ENCODE results near the gene PDE9A.
"Not testable (repeated sequence)": the region's sequence is repeated elsewhere in the genome, so short reads cannot be mapped to it uniquely, and the experiment has no call there.

The PDE9A gene

DNA sequence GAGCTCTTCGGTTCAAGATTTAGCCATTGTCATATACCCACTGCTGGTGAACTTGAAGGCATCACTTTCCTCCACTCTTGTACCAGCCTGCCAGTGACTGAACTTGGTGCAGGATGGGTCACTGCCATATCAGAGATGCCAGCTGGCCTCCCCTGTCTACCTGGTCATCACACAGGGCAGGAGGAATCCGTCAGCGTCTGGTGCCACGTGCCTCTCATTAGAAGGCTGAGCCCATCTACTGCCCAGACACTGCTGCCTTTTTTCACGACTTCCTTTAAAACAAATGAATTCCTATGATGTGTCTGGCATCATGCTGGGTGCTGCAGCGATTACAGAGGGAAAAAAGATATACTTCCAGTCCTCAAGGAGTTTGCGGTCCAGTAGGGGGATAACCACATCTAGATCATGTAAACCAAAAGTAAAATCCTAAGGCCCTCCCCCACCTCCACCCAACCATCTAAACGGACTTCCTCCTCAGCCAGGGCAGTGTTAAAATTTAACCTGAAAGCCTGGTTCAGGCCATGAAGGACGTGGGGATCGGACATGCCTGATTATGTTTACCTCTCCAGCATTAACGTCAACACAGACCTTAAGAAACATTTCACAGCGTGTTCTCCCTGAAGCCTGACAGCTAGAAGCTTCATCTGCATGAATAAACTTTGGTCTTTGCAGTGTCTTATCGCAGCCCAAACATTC is 29.2 kb upstream of the PDE9A start:
- DNase-seq (ENCODE audit: low spot score), result no peak

GRCh38 chr21:42624936-42625335 is 28.5 kb upstream of the PDE9A start:
- no peak for DNase-seq (ENCODE audit: low spot score)

DNA sequence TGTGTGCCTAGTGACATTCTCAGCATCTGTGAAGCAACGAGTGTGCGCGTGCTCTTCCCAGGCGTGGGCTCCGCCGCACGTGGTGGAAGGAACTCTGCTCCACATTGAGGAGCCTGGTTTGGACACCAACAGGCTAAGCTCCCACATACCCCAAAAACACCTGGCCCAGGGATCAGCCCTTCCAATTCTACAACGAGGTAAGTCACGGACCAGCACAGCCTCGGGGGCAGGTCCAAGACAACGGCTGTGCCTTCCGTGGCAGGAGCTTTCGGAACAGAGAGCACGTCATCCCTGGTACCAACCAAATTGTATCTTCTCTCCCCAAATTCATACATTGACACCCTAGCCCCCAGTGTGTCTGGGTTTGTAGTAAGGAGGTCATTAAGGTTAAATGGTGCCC is 27.2 kb upstream of the PDE9A start:
- DNase-seq (ENCODE audit: low spot score), result no peak

DNA sequence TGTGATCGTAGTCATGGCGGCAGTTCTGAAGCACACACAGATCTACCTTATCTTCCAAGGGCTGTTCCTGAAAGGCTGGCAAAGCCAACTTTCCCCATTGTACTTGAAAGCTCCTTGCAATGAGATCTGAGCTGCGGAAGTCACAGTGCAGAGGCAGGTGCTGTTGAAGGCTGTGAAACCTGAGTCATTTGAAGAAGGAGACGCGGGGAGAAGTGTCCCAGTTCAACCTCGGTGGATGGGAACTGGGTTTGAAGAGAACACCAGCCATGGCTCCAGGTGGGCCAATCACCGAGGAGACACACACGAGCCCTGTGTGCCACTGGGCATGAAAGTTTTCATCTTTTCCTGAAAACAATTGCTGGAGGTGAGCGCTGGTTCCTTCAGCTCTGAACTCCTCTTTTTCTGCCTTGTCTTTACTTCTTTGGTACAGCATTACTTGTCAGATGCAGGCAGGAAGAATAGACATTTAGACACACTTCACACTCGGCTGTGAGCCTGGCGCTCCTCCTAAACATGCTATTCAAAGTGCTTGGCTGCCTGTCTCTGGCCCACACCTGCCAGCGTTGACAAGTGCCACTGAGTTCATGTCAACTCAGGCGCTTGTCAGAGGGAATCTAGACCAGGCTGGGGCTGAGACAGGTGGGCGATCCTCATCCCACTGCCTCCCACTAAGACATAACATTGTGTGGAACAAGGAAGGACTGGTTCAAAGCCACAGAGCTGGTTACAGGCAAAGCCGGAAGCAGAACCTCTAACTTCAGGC is 25.7 kb upstream of the PDE9A start:
- DNase-seq (ENCODE audit: low spot score), result no peak

- DNase-seq (ENCODE audit: low spot score), result not testable (repeated sequence)
These were observed 24.9 kb upstream of the PDE9A start for GRCh38 chr21:42628466-42629061.

DNA sequence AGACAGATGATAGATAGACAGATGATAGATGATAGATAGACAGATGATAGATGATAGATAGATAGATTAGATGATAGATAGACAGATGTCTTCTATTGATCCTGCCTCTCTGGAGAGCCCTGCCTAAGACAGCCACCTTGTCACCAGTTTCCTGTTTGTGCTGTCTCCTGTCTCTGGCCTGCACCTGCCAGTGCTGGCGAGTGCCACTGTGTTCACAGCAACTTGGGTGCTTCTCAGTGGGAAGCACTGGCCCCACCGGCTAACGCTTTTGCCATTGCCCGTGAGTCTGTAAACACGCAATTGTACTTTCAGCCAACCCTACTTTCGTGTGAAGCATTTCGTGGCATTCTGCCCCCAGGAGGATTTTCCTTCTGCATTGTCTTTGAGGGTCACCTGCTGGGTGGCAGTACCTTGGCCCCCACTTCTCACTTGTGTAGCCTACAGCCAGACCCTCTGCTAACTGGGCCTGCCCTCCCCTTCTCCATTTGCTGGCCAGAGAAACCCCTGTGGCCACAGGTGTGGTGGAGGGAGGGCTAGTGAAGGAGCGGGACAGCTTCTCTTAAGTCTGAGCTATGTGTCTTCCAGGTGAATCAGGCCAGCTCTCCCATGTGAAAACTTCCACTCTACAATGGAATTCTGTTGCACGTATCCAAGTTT is 23.4 kb upstream of the PDE9A start:
- no peak for DNase-seq (ENCODE audit: low spot score)

- no peak for DNase-seq (ENCODE audit: low spot score)
These were observed 22.8 kb upstream of the PDE9A start for GRCh38 chr21:42630626-42631025.

- no peak for DNase-seq (ENCODE audit: low spot score)
These were observed 22.3 kb upstream of the PDE9A start for GRCh38 chr21:42631142-42631541.

- DNase-seq (ENCODE audit: low spot score), result no peak
These were observed 21.1 kb upstream of the PDE9A start for GRCh38 chr21:42632336-42632751.

GRCh38 chr21:42632771-42633690 is 20.4 kb upstream of the PDE9A start:
- DNase-seq (ENCODE audit: low spot score), result no peak

DNA sequence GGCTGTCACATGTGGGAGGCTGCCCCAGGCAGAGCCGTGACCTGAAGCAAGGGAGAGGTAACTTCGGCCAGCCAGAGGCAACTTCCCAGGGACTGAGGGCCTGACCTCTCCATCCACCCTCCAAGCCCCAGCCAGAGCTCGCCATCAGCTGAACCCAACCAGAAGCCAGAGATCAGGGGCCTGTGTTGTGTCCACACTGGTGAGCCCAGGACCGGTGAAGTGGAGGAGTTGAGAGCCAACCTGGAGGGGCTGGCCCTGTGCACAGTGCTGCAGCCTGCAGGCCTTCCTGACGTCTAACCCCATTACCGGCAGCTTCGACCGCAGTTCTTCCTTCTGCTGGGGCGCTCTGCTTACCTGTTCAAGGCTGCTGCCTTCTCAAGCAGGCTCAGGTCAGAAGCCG is 19.6 kb upstream of the PDE9A start:
- no peak for DNase-seq (ENCODE audit: low spot score)

DNA sequence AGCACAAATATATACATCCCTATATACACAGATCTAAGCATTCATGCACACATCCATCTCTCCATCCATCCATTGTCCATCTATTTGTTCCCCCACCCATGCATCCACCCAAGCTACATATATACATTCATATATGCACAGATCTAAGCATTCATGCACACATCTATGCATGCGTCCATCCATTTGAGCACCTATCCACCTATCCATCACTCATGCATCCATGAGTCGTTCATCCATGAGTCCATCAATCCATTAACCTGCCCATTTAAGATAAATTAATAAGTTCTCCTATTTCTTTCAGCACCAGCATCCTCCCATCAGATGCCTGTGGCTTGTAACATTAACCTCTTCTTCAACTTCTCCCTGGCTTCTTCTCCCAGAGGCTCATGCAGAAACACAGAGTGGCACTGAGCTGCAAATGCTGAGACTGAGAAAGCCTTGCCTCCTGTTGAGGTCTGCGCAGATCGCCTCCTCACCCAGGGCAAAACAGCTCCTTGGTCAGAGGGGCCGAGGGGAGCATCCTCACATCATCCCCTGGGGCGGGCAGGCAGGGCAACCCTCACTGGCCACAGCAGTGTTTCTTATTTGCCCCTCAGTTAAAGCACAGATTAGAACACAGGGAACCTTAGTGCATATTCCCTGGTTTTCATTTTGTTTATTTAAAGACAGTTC is 17.4 kb upstream of the PDE9A start:
- no peak for DNase-seq (ENCODE audit: low spot score)

DNA sequence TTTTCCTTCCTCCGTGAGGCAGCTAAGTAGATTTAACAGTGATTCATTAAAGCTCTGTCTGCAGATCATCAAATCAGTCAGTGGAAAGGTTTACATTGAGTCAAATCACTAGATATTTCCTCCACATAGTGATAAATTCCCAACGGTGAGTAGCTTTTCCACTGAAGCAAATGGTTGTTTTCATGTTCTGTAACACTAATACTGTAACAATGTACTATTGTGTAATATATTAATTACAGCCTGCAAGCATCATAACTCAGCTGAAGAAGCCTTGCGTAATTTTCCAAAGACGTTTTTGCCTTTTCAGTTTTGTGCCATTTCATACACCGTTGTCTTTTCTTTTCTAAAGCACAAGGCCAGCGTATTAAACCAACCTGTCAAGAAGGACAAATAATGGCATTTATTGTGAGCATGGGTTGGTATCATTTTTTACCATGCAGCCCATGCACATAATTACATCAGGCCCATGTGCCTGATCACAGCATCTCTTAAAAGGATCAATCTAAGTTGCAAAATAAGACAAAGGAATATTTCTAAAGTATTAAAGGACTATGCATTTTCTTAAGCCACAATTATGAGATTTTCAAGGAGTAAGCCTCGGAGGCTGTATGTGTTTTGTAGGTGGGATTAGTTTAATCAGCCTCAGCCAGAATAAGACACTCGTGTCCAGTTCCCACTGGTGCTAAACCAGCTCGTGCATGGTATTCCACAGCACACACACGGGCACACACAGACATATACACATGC is 16.7 kb upstream of the PDE9A start:
- DNase-seq (ENCODE audit: low spot score), result no peak

DNA sequence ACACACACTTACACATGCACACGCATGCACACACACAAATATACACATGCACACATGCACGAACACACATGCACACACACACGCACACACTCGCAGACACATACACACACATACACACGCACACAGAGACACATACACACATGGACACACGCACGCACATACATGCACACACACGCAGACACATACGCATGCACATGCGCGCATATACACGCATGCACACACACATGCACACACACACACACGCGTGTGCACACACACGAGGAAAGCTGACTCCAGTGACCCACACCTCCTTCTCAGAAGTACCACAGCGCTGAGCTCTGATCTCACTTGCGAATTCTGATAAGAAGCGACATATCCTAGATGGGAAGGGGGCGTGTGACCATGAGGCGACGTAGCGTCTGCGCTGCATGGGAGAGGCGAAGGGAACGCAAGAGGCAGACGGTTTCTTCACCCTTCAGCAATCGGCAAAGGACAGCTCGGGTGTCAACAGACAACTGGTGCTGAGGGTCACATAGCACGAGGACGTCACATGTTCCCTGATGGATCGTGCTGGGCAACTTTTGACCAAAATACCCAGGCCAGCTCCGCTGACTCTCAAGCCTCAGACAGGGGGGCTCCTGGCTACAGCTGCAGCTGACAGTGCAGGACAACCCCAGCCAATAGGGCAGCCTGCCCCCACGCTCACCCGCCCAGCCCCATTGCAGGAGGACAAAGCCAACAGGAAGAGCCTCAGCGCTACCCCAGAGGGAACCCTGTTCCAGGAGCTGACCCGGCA is 16.0 kb upstream of the PDE9A start:
- DNase-seq (ENCODE audit: low spot score), result no peak

DNA sequence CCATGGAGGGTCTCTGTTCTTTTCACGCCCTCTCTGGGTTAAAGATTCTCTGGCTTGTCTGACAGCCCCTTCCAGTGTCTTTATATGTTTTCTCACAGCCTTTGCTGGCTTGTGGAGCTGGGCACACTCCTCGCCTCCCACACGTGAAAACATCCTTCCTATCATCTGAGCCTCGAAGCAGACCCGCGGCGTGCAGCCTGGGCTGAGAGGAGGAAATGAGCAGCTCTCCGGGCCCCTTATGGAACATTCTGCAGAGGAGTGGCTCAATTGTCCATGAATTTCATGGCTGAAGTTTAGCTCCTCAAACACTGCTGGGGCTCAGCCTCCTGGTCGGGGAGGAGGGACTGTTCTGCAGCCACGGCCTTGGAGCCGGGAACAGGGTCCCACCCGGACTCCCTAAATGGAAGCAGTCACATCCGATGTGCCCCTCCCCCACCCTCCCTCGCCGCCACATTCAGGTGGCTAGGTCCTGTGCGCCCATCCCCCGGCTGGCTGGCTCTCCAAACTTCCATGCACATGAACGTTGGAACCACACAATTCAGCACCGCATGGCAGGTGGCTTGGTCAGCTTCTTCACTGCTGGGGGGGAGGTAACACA is 15.1 kb upstream of the PDE9A start:
- no peak for DNase-seq (ENCODE audit: low spot score)

DNA sequence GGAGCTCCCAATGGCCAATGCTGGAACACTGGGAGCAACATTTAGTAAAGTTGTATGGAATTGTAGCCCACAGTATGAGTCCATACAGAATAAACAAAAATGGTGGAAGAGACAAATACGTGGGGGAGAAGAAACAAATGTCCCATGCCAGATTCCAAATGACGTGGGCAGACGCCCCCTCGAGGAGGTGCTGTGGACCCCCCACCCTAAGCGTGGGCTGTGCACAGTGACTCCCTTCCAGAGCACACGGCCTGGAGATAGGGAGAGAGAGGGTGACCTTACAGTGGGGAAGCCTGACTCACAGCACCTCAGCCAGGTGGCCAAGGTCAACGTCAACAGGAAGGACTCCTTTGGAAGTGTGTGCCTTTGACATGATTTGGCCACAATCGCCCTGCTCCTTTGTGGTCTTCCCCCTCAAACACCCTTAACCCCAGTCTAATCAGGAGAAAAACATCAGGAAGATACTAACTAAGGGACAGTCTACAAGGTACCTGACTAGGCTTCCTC is 13.7 kb upstream of the PDE9A start:
- DNase-seq (ENCODE audit: low spot score), result no peak

DNA sequence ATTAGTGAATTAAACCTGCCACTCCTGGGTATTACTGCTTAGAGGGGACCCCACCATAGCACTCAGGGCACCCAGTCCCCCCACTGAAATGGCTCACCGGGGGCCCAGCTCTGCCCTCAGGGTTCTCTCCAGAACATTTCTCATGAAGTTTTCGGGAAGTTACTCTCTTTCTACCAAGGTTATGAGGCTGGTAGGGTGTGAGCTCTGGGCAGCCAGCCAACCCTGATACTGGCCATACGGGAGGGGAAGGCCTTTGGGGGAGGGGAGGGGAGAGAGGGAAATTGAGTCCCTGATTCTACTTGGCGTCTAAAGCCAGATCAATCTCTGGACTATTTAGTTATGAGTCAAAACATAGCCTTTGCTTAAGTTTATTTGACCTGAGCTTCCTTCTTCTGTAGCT is 12.9 kb upstream of the PDE9A start:
- no peak for DNase-seq (ENCODE audit: low spot score)

- DNase-seq (ENCODE audit: low spot score), result no peak
These were observed 11.9 kb upstream of the PDE9A start for GRCh38 chr21:42641311-42642218.
